DND-41 (cell line): ENCODE measurements around the gene GABRR3.
A peak's percentile ranks its signal among the peaks of the same experiment; 100 is the strongest.

Experiments
- ATAC-seq: fragments of 200-7000 bp; cut with Tn5 transposase; 3 replicates; pipeline ENCODE4 v1.9.1; 2021; ENCODE audit warnings: low read depth; ENCODE audit not compliant: insufficient read depth
- DNase-seq: peaks from one replicate; pipeline ENCODE4 v3.0.0-alpha.2; 2020
- H2AFZ ChIP-seq: 2 replicates; pipeline ENCODE4 v1.6.0; 2012; ENCODE audit warnings: low read depth, low read length
- H3K27ac ChIP-seq: 2 replicates; pipeline ENCODE4 v1.5.1; 2012; ENCODE audit warnings: low read length, inconsistent platforms
- H3K27me3 ChIP-seq: fragments of 200-600 bp; sonication (generic); 2 replicates; pipeline ENCODE4 v1.6.0; 2012; ENCODE audit warnings: low read length, mild to moderate bottlenecking, inconsistent platforms; ENCODE audit not compliant: insufficient read depth, poor library complexity
- H3K36me3 ChIP-seq: 2 replicates; pipeline ENCODE4 v1.5.1; 2012; ENCODE audit warnings: low read length, inconsistent platforms; ENCODE audit not compliant: insufficient read depth
- H3K4me1 ChIP-seq: 2 replicates; pipeline ENCODE4 v1.5.1; 2012; ENCODE audit warnings: mild to moderate bottlenecking, low read length; ENCODE audit not compliant: insufficient read depth
- H3K4me2 ChIP-seq: 2 replicates; pipeline ENCODE4 v1.6.0; 2012; ENCODE audit warnings: mild to moderate bottlenecking, moderate library complexity, low read length, inconsistent platforms; ENCODE audit not compliant: insufficient read depth
- H3K4me3 ChIP-seq, 2 experiments: fragments of 200-600 bp in 1 of 2; shearing (Covaris generic) in 1 of 2; 2 replicates each; pipeline ENCODE4 v1.5.1; 2012 to 2016; ENCODE audit warnings: inconsistent platforms in 2 of 2, low read length in 2 of 2, mild to moderate bottlenecking in 2 of 2, low read depth in 1 of 2, moderate library complexity in 1 of 2
- H3K79me2 ChIP-seq: 2 replicates; pipeline ENCODE4 v1.6.0; 2012; ENCODE audit warnings: low read length, inconsistent platforms; ENCODE audit not compliant: insufficient read depth
- H3K9ac ChIP-seq: 2 replicates; pipeline ENCODE4 v1.6.0; 2012; ENCODE audit warnings: low read depth, mild to moderate bottlenecking, inconsistent platforms, low read length, moderate library complexity
- H3K9me3 ChIP-seq: 2 replicates; pipeline ENCODE4 v1.5.1; 2012; ENCODE audit warnings: low read length, moderate library complexity, mild to moderate bottlenecking, inconsistent platforms; ENCODE audit not compliant: insufficient read depth, severe bottlenecking
- H4K20me1 ChIP-seq: 2 replicates; pipeline ENCODE4 v1.6.0; 2012; ENCODE audit warnings: low read length; ENCODE audit not compliant: insufficient read depth
- CTCF ChIP-seq: IDR thresholded peaks from 2 replicates; pipeline ENCODE4 v1.5.1; 2012; ENCODE audit warnings: borderline replicate concordance, low read length, moderate library complexity, mild to moderate bottlenecking; ENCODE audit not compliant: poor library complexity, severe bottlenecking; ENCODE audit errors: extremely low read depth
- EZH2 ChIP-seq: IDR thresholded peaks from 3 replicates; pipeline ENCODE4 v1.6.1; 2012; ENCODE audit warnings: borderline replicate concordance, low read depth, mild to moderate bottlenecking, moderate library complexity, low read length, inconsistent platforms; ENCODE audit not compliant: severe bottlenecking

The GABRR3 gene

GRCh38 chr3:97948351-97949109 is 86.6 kb downstream of the GABRR3 start:
- H3K27me3 ChIP-seq = no peaks in the 10 kb centered on the region
- no peaks in the 10 kb centered on the region for H3K79me2 ChIP-seq
- no peak overlapping the region for H3K4me3 ChIP-seq
- DNase-seq (no peak), ATAC-seq (no peak)
- H3K9me3 ChIP-seq = no peaks in the 10 kb centered on the region
- H3K27ac ChIP-seq = no peak overlapping the region
- H4K20me1 ChIP-seq = no peaks in the 10 kb centered on the region
- no peak overlapping the region for H3K9ac ChIP-seq
- TF ChIP-seq CTCF (no peak), EZH2 (no peak)
- H3K36me3 ChIP-seq = peaks cover 73% of the 10 kb centered on the region
- H3K4me1 ChIP-seq = no peaks in the 10 kb centered on the region
- H3K4me2 ChIP-seq = no peak overlapping the region
- H2AFZ ChIP-seq = no peak overlapping the region

GRCh38 chr3:97942801-97943546 is 92.1 kb downstream of the GABRR3 start:
- no peak overlapping the region for H3K4me2 ChIP-seq
- no peaks in the 10 kb centered on the region for H3K27me3 ChIP-seq
- H3K9me3 ChIP-seq = no peaks in the 10 kb centered on the region
- H3K27ac ChIP-seq = no peak overlapping the region
- H3K4me1 ChIP-seq = no peaks in the 10 kb centered on the region
- no peak overlapping the region for H3K9ac ChIP-seq
- H3K4me3 ChIP-seq = no peak overlapping the region
- ATAC-seq = no peak
- no peaks in the 10 kb centered on the region for H3K79me2 ChIP-seq
- no peak for DNase-seq
- TF ChIP-seq CTCF (no peak), EZH2 (no peak)
- H2AFZ ChIP-seq = no peak overlapping the region
- H4K20me1 ChIP-seq = no peaks in the 10 kb centered on the region
- peaks cover 80% of the 10 kb centered on the region; the same call in 1 of the 2 replicates for H3K36me3 ChIP-seq

- Histone ChIP-seq H3K4me2 (no peak overlapping the region), H3K79me2 (no peaks in the 10 kb centered on the region), H3K27ac (no peak overlapping the region), H3K36me3 (peaks cover 80% of the 10 kb centered on the region), H4K20me1 (no peaks in the 10 kb centered on the region), H3K27me3 (no peaks in the 10 kb centered on the region), H3K4me1 (no peaks in the 10 kb centered on the region), H2AFZ (no peak overlapping the region), H3K4me3 (no peak overlapping the region), H3K9ac (no peak overlapping the region), H3K9me3 (no peaks in the 10 kb centered on the region)
- DNase-seq = no peak
- TF ChIP-seq EZH2 = no peak
- peak; percentile 51 for TF ChIP-seq CTCF
- ATAC-seq = peak; percentile 67; the same call in 2 of the 3 replicates
Observed at GRCh38 chr3:97940034-97940433, 95.1 kb downstream of the GABRR3 start.
